ENCODE results near the gene FRZB.

FRZB gene, protein sequence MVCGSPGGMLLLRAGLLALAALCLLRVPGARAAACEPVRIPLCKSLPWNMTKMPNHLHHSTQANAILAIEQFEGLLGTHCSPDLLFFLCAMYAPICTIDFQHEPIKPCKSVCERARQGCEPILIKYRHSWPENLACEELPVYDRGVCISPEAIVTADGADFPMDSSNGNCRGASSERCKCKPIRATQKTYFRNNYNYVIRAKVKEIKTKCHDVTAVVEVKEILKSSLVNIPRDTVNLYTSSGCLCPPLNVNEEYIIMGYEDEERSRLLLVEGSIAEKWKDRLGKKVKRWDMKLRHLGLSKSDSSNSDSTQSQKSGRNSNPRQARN

DNA sequence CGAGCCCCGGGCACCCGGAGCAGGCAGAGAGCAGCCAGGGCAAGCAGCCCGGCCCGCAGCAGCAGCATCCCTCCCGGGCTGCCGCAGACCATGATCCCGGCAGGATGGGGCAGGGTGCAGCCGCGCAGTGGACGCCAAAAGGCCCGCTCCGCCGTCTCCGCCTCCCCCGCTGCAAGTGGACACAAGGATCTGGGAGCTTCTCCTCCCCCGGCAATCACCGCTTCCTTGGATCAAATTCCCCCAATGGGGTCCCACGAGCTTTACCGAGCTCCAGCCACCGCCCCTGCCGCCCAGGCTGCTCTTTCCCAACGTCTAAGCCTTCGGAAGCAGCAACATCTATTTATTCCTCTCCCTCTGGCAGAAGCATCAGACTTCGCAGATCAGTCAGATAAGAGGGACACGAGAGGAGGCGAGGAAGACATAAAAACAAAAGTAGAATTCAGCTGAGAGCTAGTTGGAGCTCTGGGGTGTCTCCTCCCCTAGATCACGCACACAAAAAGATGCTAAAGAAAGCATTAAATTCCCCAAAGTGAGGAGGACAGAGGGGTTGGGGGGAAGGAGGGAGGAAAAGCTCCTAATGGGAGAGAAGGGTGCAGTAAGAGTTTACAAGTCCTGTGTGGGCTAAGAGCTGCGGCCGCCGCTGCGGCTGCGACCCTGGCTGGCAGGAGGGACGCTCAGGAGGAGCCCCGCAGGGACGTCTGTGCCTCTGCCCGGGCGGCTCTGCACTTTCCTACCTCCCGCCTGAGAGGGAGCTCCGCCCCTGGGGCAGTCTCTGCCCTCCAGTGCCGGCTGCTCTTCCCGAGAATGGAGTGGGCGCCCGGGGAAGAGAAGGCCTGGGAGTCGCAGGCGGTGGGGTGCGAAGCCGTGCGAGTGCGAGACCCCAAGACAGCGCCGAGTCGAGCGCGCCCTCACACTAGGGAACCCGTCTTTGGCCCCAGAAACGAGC lies at the start of gene FRZB:
Gene FRZB (minus strand): TSS at position 177 of the 946 bp plus-strand sequence. CDS start 85 bp downstream, at position 92.
- H3K4me3 ChIP-seq (ENCODE audit: low read depth, low read length) = no peak within 1 kb of the TSS; the same call in 1 of the 2 replicates
- TF ChIP-seq, protein P1, sequence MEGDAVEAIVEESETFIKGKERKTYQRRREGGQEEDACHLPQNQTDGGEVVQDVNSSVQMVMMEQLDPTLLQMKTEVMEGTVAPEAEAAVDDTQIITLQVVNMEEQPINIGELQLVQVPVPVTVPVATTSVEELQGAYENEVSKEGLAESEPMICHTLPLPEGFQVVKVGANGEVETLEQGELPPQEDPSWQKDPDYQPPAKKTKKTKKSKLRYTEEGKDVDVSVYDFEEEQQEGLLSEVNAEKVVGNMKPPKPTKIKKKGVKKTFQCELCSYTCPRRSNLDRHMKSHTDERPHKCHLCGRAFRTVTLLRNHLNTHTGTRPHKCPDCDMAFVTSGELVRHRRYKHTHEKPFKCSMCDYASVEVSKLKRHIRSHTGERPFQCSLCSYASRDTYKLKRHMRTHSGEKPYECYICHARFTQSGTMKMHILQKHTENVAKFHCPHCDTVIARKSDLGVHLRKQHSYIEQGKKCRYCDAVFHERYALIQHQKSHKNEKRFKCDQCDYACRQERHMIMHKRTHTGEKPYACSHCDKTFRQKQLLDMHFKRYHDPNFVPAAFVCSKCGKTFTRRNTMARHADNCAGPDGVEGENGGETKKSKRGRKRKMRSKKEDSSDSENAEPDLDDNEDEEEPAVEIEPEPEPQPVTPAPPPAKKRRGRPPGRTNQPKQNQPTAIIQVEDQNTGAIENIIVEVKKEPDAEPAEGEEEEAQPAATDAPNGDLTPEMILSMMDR (IDR thresholded peaks at IDR 0.05; ENCODE audit: low read depth, low read length, missing control alignments) = no peak
- no peak for DNase-seq (ENCODE audit: low read depth)

GRCh38 chr2:182915369-182916326 lies 49.2 kb upstream of the FRZB start:
- no peak overlapping the region for H3K4me3 ChIP-seq (ENCODE audit: low read depth, low read length)
- TF ChIP-seq, protein P1 (IDR thresholded peaks at IDR 0.05; ENCODE audit: low read depth, low read length, missing control alignments) = no peak
- no peak for DNase-seq (ENCODE audit: low read depth)

DNA sequence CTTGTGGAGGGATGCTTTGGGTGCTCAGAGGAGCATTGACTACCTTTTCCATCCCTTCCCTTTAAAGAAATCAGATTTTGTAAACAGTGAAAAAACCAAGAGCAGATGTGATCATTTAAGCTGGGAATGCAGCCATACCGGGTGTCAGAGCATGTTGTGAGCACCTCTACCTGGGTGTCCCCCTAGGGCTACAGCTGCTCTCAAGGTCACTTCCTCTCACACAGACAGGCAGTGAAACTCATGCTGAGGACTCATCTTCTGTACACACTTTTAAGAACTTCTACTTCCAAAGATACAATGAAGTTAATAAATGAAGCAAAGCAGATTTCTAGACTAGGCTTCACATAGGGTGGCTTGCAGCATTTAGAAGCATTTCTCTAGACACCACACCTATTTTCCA lies 48.4 kb upstream of the FRZB start:
- TF ChIP-seq, protein P1 (IDR thresholded peaks at IDR 0.05; ENCODE audit: low read depth, low read length, missing control alignments) = no peak
- no peak overlapping the region for H3K4me3 ChIP-seq (ENCODE audit: low read depth, low read length)
- DNase-seq (ENCODE audit: low read depth) = no peak

- TF ChIP-seq, protein P1 (IDR thresholded peaks at IDR 0.05; ENCODE audit: low read depth, low read length, missing control alignments) = no peak
- no peak for DNase-seq (ENCODE audit: low read depth)
- H3K4me3 ChIP-seq (ENCODE audit: low read depth, low read length) = no peak overlapping the region
Measured at GRCh38 chr2:182913064-182913463, 46.6 kb upstream of the FRZB start.

DNA sequence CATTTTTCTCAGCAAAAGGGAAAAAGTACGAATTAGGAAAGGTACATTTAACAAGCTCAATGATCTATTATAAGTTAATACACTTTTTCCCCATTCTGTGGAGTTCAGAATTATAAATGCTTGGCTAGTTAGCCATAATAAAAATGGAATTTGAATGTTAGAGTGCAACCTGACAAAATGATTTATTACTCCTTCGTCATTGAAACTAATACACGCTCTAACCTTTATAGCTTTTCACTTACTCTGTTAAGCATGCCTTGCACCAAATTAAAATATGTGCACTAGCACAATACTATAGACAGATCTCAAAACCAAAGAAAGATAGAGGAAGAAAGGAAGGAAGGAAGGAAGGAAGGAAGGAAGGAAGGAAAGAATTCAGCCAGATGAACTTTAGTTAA lies 46.1 kb upstream of the FRZB start:
- TF ChIP-seq, protein P1 (IDR thresholded peaks at IDR 0.05; ENCODE audit: low read depth, low read length, missing control alignments) = no peak
- DNase-seq (ENCODE audit: low read depth) = no peak
- H3K4me3 ChIP-seq (ENCODE audit: low read depth, low read length) = no peak overlapping the region

- no peak overlapping the region for H3K4me3 ChIP-seq (ENCODE audit: low read depth, low read length)
- TF ChIP-seq, protein P1 (IDR thresholded peaks at IDR 0.05; ENCODE audit: low read depth, low read length, missing control alignments) = no peak
- DNase-seq (ENCODE audit: low read depth) = no peak
Measured at GRCh38 chr2:182911813-182912517, 45.5 kb upstream of the FRZB start.
